ENCODE measurements around the gene RNASEH2C.
"Not testable (repeated sequence)": the region's sequence is repeated elsewhere in the genome, so short reads cannot be mapped to it uniquely, and the experiment has no call there.

DNA sequence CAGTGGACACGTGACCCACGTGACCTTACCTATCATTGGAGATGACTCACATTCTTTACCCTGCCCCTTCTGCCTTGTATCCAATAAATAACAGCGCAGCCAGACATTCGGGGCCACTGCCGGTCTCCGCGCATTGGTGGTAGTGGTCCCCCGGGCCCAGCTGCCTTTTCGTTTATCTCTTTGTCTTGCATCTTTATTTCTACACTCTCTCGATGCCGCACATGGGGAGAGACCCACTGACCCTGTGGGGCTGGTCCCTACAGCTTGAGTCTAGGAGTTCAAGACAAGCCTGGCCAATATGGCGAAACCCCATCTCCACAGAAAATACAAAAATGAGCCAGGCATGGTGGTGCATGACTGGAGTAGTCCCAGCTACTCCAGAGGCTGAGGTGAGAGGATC, 13.6 kb downstream of the RNASEH2C start:
- TF ChIP-seq, protein P1, sequence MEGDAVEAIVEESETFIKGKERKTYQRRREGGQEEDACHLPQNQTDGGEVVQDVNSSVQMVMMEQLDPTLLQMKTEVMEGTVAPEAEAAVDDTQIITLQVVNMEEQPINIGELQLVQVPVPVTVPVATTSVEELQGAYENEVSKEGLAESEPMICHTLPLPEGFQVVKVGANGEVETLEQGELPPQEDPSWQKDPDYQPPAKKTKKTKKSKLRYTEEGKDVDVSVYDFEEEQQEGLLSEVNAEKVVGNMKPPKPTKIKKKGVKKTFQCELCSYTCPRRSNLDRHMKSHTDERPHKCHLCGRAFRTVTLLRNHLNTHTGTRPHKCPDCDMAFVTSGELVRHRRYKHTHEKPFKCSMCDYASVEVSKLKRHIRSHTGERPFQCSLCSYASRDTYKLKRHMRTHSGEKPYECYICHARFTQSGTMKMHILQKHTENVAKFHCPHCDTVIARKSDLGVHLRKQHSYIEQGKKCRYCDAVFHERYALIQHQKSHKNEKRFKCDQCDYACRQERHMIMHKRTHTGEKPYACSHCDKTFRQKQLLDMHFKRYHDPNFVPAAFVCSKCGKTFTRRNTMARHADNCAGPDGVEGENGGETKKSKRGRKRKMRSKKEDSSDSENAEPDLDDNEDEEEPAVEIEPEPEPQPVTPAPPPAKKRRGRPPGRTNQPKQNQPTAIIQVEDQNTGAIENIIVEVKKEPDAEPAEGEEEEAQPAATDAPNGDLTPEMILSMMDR (conservative IDR thresholded peaks at IDR 0.05; ENCODE audit: low read depth, low read length), result not testable (repeated sequence)
- not testable (repeated sequence) for TF ChIP-seq MAFK (IDR thresholded peaks at IDR 0.05; ENCODE audit: low read depth, low read length)

Data from IMR-90 (cell line).